SHP77 treated with DMSO at 0.1 percent for 48 hours (cell line): ENCODE measurements around the gene CKB.

ENCODE experiments used
- DNase-seq: peaks from one replicate; lab custom pipeline; 2025; lab: John Stamatoyannopoulos, UW

The CKB gene

DNA sequence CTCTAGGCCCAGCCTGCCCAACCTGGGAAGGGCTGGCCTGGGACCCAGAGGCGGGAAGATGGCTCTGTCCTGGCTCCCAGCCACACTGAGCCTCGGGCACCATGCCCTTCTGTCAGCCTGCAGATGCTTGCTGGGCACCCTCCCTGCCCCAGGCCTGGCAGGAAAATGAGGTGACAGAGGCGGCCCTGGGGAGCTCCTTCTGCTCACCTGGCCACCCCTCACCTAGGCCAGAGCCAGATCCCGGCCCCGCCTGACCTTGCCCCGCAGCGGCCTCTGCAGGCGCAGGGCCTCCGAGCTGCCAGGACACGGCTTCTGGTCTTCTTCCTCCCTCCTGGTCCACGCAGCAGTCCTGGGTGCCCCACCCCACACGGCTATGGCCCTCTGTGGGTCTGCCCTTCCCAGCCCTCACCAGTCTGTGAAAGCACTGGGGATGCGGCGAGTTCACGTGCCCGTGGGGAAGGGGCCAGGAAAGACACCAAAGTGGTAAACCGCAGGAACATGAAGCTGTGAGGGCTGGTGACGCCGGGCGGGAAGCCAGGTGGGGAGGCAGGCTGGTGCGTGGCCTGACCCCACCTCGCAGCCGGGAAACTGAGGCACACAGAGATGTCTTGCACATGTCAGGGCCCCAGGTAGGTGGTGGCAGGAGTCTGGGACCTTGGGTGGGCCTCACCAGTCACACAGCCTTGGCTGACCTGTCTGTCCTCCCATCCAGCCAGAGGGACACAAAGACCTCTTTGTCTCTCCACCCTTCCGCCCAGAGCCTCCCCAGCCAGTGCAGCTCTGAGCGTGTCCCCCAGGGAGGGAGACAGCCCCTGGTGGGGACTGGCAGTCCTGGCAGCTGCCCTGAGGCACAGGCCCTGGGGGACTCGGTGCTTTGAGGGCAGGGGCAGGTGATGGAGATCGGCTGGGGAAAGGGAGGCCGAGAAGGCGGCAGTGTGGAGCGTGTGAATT lies 27.0 kb upstream of the CKB start:
- no peak for DNase-seq

DNA sequence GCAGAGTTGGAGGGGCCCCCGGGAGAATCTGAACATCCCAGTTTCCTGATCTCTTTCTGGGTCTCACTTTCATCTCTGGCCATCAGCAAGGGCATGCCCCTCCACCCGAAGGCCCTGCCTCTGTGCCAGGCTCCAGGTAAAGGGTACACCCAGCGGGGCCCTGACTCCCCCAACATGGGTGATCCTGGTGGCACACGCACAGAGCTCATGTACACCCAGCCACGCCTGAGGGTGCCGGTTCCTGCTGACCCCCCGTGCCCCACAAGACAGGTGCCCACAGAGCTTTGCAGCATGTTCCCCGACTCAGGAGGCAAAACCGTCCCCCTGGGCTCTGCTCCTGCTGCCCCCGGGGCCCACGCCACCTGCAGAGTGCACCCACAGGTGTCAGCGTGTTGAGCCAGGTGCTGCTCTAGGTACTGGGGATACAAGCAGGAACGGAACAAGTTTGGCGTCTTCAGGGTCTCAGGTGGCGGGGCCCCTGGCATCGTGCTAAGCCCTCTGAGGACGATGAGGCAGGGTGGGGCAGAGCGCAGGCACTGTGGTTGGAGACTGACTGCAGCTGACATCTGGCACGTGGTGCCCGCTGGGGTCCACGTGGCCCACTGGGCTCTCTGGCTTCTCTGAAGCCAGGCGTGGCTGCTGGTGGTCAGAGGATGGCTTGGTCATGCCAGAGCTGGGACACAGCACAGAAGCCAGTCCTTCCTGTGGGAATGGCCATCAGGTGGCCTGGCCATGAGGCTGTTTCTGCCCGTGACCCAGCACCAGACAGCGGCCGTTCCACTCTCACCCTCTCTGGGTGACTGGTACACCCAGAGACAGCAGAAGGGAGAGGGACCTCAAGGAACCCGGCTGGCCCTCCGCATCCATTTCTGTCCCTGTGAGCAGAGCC lies 26.1 kb upstream of the CKB start:
- no peak for DNase-seq

DNA sequence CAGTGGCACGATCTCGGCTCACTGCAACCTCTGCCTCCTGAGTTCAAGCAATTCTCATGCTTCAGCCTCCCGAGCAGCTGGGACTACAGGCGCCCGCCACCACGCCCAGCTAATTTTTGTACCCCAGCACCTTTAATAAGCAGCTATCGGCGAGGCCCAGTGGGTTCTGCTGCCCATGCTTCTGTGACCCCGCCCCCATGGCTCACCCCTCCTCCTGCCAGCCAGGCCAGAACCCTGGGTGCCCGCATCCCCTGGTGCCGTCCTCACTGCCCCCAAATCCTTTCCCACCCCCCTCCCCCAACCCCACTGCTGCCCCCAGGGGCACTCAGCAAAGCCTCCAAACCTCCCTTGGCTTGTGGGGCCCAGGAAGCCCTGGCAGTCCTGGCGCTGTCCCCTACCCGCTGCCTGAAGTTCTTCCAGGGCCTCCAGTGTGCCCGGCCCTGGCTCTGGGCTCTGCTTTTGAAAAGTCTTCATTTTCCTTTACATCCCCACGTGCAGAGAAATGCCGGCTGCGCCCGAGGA lies 25.4 kb upstream of the CKB start:
- no peak for DNase-seq

DNA sequence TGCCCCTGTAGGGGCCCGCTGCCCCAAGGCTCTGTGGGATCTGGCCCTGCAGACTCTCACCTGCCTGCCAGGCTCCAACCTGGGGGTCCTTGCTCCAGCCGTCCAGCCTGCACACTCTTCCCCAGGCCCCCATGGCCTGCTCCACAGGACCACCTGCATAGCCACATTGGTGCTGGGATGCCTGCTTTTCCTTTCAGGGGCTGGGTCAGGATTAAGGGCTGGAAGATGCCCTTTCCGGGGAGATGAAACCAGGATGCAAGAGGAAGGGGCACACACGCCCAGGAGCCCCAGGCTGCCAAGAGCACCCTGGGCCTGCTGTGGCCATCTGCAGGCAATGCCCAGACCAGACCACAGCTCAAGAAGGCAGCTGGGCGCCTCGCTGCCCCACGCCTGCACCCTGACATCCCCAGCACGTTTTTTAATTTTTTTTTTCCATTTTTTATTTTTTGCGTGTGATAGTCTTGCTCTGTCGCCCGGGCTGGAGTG lies 24.9 kb upstream of the CKB start:
- DNase-seq: no peak

DNA sequence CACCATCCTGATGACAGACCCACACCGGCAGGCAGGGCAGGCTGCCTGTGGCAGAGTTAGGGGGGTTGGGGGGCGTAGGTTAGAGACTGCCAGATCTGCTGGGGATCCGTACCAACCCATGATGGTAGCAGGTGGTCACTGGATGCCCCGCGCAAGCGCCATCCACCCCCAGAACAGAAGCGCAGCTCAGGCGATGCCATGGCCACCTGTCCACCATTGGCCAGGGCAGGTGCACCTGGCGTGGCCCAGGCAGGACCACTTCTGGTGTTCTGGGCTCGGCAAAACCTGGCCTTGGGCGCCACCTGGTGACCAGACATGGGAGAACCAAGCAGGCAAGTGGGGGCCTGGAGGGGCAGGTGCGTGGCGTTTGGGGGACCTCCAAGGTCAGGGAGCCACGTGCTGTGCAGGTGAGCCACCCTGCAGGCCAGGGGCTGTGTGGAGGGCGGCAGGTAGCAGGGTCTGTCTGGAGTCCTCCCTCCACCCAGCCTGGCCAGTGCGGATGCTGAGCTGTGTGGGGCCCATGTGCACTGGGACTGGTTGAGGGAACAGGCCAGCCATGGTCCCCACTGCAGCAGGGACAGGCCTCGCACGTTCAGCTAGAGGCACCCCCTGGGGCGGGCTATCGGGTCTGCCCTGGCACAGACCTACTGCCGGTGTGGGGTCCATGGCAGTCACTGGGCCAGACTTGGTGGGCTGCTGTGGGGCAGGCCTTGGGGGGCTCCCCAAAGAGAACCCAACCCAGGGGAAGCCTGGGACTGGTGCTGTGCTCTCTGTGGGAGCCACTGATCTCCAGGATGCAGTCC lies 24.2 kb upstream of the CKB start:
- peak; percentile 22 for DNase-seq

DNA sequence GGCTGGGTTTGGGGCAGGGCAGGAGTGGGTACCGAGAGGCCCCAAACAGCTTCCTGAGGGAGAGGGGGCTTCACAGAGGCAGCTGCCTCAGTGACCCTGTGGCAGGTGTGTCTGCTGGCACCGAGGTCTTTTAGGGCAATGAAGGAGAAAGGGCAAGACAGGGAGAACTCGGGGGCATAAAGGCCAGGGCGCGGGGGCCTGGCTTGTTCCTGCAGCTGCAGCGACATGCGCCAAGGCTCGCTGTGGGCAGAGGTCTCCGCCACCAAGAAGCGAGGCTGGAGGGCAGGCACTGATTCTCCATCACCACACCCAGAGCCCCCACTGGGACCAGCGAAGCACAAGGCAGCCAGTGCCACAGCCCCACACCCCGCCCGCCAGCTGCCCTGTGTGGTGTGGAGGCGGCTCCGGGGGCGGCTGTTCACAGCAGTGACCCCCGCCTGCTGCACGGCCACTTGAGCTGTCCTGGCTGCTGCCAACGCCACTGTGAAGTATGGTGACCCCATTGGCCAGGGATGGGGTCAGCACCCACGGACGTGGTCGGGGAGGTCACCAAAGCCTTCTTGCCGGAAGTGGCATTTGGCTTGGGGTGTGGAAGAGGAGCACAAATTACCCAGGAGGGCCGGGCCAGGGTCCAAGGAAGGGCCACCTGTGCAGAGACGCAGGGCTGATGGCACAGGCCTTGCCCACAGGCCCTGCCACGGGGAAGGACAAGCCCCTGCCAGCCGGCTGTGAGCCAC lies 23.5 kb upstream of the CKB start:
- no peak for DNase-seq

DNA sequence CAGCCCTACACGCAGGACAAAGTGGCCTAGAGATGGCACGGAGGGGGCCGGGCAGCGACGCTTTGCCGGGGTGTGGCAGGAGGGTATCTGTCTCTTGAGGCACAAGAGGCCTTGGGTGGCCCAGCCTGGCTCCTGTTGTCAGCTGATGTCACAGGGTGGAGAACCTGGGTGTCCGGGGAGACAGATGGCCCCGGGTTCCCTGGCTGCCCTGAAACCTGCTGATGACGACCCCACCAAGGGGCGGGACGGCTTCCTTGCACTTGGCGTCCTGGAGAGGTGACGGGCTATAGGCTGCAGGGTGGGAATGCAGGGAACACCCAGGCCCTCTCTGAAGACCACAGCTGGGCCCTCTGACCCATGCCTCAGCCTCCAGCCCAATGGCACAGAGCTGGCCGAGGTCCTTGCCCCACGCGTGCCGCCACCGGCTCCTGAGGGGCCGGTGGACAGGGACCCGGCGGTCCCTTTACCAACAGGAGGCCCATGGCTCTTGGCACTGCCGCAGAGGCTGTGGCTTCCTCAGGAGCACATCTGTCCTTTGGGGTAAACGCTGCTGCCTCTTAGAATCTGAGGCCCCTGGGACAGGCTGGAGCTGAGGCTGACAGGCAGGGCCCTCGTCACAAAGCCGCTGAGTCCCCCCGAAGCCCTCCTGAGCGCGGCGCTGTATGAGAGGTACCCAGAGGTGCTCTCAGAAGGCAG lies 22.7 kb upstream of the CKB start:
- no peak for DNase-seq

DNA sequence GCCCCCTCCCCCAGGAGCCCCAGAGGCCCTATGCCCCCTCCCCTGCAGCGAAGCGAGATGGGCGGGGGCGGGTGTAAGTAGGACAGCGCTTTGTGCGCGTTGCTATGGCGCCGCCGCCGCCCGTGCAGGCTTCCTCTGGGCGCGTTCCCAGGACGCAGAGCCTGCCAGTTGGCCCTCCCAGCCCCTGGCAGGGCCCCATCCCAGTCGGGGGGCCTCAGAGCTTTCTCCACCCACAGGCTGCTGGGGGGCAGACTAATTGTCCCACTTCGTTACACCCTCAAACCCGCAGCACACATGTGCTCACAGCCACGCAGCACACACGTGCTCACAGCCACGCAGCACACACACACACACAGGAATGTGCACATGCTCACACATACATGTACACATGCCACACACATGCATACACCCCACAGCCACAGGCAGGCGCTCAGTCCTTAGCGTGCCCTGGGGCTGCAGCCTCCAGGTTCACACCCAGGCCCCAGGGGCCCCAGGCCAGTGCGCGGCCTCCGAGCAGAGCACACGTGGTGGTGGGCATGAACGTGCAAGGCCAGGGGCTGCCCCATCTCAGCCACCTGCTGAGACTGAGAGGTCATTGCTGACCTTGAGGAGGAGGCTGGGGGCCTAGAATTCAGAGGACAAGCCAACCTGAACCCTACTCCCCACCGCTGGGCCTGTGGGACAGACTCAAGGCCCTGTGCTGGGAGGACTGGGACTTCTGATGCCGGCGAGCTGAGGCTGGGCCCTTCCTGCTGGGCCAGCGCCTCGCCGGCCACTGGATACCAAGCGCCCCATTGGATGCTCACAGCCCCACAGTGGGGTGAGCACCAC lies 22.0 kb upstream of the CKB start:
- no peak for DNase-seq

DNA sequence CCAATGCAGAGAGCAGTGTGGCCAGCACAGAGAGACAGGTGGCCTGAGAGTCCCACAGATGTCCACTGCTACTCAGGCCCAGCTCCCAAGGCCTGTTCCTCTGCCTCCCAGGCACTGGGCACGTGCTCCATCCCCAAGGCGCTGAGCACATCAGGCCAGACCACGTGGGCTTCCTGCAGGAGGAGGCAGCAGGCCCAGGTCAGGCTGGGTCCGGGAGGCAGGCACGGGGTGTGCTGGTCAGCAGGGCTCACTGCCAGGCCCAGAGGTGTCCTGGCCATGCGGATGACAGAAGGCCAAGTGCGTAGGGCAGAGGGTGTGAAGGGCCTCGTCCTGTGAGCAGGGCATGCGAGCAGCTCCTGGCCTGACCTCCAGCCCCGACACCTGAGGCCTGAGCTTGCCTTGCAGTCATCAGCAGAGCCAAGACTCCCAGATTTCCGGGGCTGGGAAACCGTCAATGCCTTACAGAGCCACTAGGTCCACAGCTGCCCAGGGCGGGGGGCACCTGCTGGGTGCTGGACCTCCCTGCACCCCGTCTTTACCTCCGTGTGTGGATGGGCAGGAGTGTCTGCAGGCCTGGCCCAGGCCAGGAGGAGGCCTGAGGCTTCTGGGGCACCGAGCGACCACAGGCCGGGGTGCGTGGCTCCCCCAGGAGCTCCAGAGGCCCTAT lies 21.2 kb upstream of the CKB start:
- DNase-seq: no peak

DNA sequence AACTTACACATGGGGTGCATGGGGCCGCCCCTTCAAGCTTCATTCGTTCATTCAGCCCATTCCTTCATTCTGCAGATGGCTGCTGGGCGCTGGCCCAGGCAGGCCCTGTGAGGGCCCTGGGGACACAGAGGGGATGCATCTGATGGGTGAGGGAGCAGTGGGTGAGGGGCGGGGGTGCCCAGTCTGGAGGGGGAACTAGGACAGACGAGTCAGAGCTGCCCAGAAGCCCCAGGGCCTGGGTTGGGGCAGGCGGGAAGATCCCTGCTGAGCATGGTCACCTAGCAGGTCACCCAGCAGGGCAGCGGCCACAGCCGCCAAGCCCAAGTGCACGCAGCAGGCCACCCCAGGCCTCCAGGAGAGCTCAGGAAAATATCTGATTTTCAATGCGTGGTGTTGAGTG lies 20.5 kb upstream of the CKB start:
- DNase-seq: no peak

DNA sequence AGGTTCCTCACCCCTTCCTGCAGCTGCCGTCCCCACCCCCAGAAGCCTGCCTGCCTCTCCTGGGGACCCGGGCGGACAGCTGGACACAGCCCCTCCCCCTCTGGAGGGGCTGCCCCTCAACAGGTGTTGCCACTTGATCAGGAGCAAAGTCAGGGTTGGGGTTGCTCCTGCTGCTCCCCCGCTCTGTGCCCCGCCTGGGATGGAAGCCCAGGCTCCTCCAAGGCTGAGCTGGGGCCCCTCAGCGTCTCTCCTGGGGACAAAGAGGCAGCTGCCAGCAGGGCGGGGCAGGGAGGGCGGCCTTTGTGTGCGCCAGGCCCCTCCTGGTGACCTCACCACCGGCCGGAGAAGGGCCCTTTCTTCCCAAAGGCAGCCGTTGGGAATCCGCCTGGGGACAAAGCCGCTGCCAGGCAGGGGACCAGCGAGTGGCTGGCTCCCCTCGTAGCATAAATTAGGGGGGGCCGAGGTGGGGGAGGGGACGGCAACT lies 20.0 kb upstream of the CKB start:
- DNase-seq: no peak

DNA sequence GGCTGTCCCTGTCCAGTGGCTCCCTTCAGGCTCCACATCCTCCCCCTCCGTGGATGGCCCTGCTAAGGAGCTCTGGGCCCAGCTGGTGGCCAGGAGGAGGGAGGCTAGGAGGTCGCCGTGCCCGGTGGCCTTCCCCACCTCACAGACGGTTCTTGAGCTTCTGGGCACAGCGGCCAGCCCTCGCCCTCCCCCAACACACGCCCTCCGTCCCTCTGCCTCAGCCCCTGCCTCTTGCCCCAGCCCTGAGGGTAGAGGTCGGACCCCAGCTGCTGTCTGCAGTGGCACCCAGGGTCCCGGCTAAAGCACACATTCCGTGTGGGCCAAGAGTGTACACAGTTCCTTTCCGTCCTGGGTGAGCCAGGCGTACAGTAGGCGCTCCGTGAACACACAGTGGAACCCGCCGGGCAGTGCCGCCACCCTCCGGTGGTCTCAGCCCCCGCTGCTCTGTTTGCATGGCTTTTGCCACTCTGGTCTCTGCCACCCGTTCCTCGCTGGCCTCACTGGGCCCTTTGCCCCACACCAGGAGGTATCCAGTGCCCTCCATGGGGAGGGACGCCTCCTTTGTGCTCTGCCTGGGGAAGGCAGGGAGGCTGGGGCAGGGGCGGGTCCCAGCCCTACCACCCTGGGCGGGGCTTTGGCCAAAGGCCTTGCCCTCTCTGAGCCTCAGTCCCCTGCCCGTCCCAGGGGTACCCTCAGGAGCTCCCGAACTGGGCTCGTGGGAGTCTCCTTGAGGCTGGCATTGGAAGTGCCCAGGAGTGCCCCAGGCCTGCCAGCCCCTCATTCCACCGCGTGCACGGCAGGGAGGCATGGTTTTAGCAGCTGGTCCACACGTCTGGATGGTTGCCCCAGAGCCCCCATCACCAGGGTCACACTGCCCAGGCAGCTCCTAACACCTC lies 19.3 kb upstream of the CKB start:
- no peak for DNase-seq

DNA sequence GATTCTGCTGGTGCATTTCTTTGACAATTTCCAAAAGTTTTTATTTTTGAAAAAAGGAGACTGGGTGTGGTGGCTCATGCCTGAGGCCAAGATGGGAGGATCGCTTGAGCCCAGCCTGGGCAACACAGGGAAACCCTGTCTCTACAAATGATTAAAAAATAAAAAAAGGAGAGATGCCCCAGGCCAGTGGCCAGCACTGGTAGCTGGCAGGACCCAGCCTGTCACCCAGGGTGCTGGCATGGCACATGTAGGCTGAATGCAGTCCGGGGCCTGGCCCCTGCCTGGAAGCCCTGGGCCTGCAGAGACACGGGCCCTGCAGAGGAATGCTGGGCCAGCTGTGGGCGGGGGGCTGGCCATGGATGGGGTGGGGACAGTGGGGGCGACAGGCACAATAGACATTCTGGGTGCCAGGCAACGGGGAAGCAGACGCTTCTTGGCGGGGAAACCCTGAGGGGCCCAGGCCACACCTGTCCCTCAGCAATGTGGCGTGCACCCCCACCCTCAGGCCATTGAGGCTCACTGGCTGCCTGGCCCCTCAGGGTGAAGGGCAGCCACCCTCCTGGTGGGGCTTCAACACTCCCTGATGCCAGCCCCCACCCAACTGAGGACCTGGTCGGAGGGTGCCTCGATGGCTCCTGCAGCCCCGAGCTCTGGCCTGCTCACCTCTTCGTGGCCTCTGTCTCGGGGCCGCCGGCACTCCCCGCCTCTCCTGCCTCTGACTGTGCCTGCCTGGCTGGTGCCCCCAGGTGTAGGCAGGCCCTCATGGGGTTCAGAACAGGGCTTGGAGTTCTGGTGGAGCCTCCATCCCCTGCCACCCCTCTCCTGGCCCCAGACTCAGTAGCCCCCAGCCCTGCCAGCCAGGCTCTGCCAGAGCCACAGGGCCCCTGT lies 18.4 kb upstream of the CKB start:
- DNase-seq: no peak

DNA sequence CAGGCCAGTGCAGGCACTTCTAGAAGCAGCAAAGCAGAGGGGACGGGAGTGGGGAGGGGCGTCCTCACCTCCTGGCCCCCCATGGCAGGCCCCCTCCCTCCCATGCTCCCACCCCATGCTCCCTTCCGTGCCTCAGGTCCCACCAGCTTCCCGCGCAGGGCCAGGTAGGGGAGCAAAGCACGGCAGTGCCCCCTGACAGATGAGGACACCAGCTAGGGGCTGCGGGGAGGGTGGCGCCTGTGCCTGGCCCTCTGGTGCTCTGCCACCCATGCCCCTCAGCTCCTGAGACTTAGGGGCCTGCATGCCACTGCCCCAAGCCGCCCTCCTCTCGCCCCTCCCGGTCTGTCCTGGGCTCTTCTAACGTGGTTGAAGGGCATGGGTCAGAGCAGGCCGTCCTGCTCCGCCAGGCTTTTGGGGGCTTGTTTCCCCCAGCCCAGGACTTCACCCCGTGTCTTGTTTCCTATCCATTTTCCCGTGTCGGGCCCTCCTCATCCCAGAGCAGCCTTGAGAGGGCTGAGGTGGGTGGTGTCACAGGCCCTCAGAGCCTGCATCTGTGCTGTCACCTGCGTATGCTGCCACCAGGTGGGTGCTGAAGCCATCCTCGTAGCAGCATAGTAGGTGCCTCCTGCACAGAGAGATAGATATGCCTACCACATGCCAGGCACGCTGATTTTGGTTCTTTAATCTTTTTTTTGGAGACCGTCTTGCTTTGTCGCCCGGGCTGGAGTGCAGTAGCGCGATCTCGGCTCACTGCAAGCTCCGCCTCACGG lies 16.6 kb upstream of the CKB start:
- no peak for DNase-seq

DNA sequence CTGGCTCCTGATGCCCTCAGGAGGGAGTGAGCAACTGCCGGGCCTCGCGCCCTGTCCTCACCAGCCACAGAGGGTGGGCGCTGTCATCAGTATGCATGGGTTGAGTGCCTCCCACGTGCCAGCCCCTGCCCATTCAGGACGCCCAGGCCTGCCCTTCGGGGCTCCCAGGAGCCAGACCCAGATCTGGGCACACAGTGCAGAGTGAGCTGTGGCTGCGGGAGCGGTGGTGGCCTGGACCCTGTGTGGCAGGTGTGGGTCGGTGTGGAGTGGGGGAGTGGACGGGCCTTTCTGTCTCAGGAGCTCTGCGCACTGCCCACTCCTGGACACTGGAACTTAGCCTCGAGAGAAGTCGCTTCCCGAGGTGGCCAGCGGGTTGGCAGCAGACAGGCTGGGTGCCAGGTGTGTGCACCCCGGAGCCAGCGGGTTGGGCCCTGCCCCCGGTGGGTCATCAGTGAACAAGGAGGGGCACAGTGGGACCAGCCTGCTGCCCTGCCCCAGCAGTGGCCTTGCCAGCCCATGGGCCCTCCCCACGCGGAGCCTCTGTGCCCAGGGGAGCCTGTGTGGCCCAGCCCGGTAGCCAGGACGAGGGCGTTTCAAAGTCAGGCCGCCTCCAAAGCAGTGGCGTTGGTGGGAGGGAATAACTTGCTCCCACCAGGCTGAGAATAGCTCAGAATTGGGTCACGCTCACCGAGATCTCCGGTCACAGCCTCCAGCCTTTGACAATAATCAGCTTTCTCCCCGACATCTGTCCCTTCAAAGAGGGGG lies 15.8 kb upstream of the CKB start:
- DNase-seq: no peak
